ENCODE results near the gene TREML4. TPM values are rescaled to one million over a fixed set of nuclear protein-coding genes. Genes with fewer than 3 reads are reported as not detected.

The TREML4 gene
- total and polyA plus RNA-seq, 9 of the 15 experiments (the other 6 are each of a cell fraction or from before 2014, with no cell fraction given) = not detected

- TF ChIP-seq RB1 (IDR thresholded peaks at IDR 0.05; ENCODE audit: low read depth) (0 out of 2 replicates have a peak, but pooled peaks have one; percentile 40), PHF21A (IDR thresholded peaks at IDR 0.05; ENCODE audit: borderline replicate concordance, low read depth) (0 out of 2 replicates have a peak, but pooled peaks have one; percentile 27), RBM14 (IDR thresholded peaks at IDR 0.05; ENCODE audit: borderline replicate concordance, insufficient read depth, low read depth, low read length) (no peak), ARID1B (IDR thresholded peaks at IDR 0.05) (no peak), MLLT1 (IDR thresholded peaks at IDR 0.05) (no peak), TFE3 (CRISPR knock-in tag; IDR thresholded peaks at IDR 0.05) (no peak), NFYB (IDR thresholded peaks at IDR 0.05; ENCODE audit: extremely low read depth, insufficient read length) (no peak), CTCF (IDR thresholded peaks at IDR 0.05 in 2 of 3, conservative IDR thresholded peaks at IDR 0.05 in 1 of 3; ENCODE audit: insufficient read depth in 2 of 3, low read depth in 1 of 3, low read length in 3 of 3) (peak; percentile 65 to 83 (median 74)), ZNF143 (CRISPR knock-in tag; IDR thresholded peaks at IDR 0.05) (no peak)
Observed at GRCh38 chr6:41191569-41191968, 36.6 kb upstream of the TREML4 start (continued).
